ENCODE results near the gene ZSCAN10.

The ZSCAN10 gene

GRCh38 chr16:3134338-3135125 lies 35.4 kb upstream of the ZSCAN10 start, which contains the start of gene ZNF213:
Gene ZNF213, plus strand, starts transcription at chr16:3135029. Its CDS starts 2,252 bp downstream, at chr16:3137281.
- peak; percentile 77 to 82 for DNase-seq (ENCODE audit: extremely low read depth in 1 of 2, low read depth in 1 of 2)

GRCh38 chr16:3133844-3134243 lies 34.8 kb upstream of the ZSCAN10 start:
- no peak for DNase-seq (ENCODE audit: extremely low read depth in 1 of 2, low read depth in 1 of 2)

GRCh38 chr16:3131755-3132377 lies 32.8 kb upstream of the ZSCAN10 start:
- DNase-seq (ENCODE audit: extremely low read depth in 1 of 2, low read depth in 1 of 2): no peak

- peak; percentile 52 to 65 for DNase-seq (ENCODE audit: extremely low read depth in 1 of 2, low read depth in 1 of 2)
Measured at GRCh38 chr16:3129137-3130131, 30.3 kb upstream of the ZSCAN10 start.

- DNase-seq (ENCODE audit: extremely low read depth in 1 of 2, low read depth in 1 of 2): no peak
Measured at GRCh38 chr16:3127745-3128144, 28.7 kb upstream of the ZSCAN10 start.

GRCh38 chr16:3123986-3124886 lies 25.1 kb upstream of the ZSCAN10 start:
- peak; percentile 90 to 94 for DNase-seq (ENCODE audit: extremely low read depth in 1 of 2, low read depth in 1 of 2)

GRCh38 chr16:3122926-3123570 lies 24.0 kb upstream of the ZSCAN10 start:
- no peak for DNase-seq (ENCODE audit: extremely low read depth in 1 of 2, low read depth in 1 of 2)

GRCh38 chr16:3121851-3122467 lies 22.9 kb upstream of the ZSCAN10 start:
- DNase-seq (ENCODE audit: extremely low read depth in 1 of 2, low read depth in 1 of 2): no peak

GRCh38 chr16:3120435-3120834 lies 21.3 kb upstream of the ZSCAN10 start:
- DNase-seq (ENCODE audit: extremely low read depth in 1 of 2, low read depth in 1 of 2): no peak

GRCh38 chr16:3119701-3120408 lies 20.8 kb upstream of the ZSCAN10 start:
- DNase-seq (ENCODE audit: extremely low read depth in 1 of 2, low read depth in 1 of 2): no peak

- DNase-seq (ENCODE audit: extremely low read depth in 1 of 2, low read depth in 1 of 2): no peak
Measured at GRCh38 chr16:3119286-3119685, 20.2 kb upstream of the ZSCAN10 start.

- DNase-seq (ENCODE audit: extremely low read depth in 1 of 2, low read depth in 1 of 2): no peak
Measured at GRCh38 chr16:3118846-3119245, 19.8 kb upstream of the ZSCAN10 start.

GRCh38 chr16:3118204-3118790 lies 19.2 kb upstream of the ZSCAN10 start:
- DNase-seq (ENCODE audit: extremely low read depth in 1 of 2, low read depth in 1 of 2): no peak

GRCh38 chr16:3115561-3115960 lies 16.5 kb upstream of the ZSCAN10 start:
- no peak for DNase-seq (ENCODE audit: extremely low read depth in 1 of 2, low read depth in 1 of 2)

- no peak for DNase-seq (ENCODE audit: extremely low read depth in 1 of 2, low read depth in 1 of 2)
Measured at GRCh38 chr16:3115003-3115402, 15.9 kb upstream of the ZSCAN10 start.

- no peak for DNase-seq (ENCODE audit: extremely low read depth in 1 of 2, low read depth in 1 of 2)
Measured at GRCh38 chr16:3113765-3114479, 14.8 kb upstream of the ZSCAN10 start.

GRCh38 chr16:3112881-3113574 lies 13.9 kb upstream of the ZSCAN10 start:
- no peak for DNase-seq (ENCODE audit: extremely low read depth in 1 of 2, low read depth in 1 of 2)

Data from activated CD8-positive, alpha-beta memory T cell treated with anti-CD3 and anti-CD28 coated beads for 1 hour (primary cell).